Astrocyte (in vitro differentiated cells and primary cell): Measurements from ENCODE around the gene DAPL1. TPM values are rescaled to one million over a fixed set of nuclear protein-coding genes. Genes with fewer than 3 reads are reported as not detected.

Experiments
- DNase-seq: peaks from one replicate; pipeline ENCODE4 v3.0.0-alpha.2; 2010; ENCODE audit warnings: low read depth
- FAIRE-seq: peaks from 2 replicates; lab custom pipeline; 2011; peaks lifted over from hg19 to GRCh38; lab: Jason Lieb, UNC
- H2AFZ ChIP-seq: 2 replicates; pipeline ENCODE4 v1.6.0; 2012; ENCODE audit warnings: low read depth, low read length, inconsistent platforms
- H3K27ac ChIP-seq: 2 replicates; pipeline ENCODE4 v1.5.1; 2011; ENCODE audit warnings: low read depth, low read length, inconsistent platforms
- H3K27me3 ChIP-seq: 2 replicates; pipeline ENCODE4 v1.6.0; 2011; ENCODE audit warnings: low read length, inconsistent platforms; ENCODE audit not compliant: insufficient read depth
- H3K36me3 ChIP-seq: 2 replicates; pipeline ENCODE4 v1.5.1; 2011; ENCODE audit warnings: low read length, inconsistent platforms; ENCODE audit not compliant: insufficient read depth
- H3K4me1 ChIP-seq: 2 replicates; pipeline ENCODE4 v1.5.1; 2011; ENCODE audit warnings: low read length, inconsistent platforms; ENCODE audit not compliant: insufficient read depth
- H3K4me2 ChIP-seq: 2 replicates; pipeline ENCODE4 v1.6.0; 2012; ENCODE audit warnings: low read length, inconsistent platforms
- H3K4me3 ChIP-seq: 2 replicates; pipeline ENCODE4 v1.5.1; 2011; ENCODE audit warnings: low read depth, mild to moderate bottlenecking, low read length, inconsistent platforms; ENCODE audit not compliant: insufficient read depth
- H3K79me2 ChIP-seq: 2 replicates; pipeline ENCODE4 v1.6.0; 2012; ENCODE audit warnings: mild to moderate bottlenecking, low read length, inconsistent platforms; ENCODE audit not compliant: insufficient read depth
- H3K9ac ChIP-seq: 2 replicates; pipeline ENCODE4 v1.6.0; 2012; ENCODE audit warnings: mild to moderate bottlenecking, low read length, inconsistent platforms
- H3K9me3 ChIP-seq: 2 replicates; pipeline ENCODE4 v1.5.1; 2012; ENCODE audit warnings: low read depth, mild to moderate bottlenecking, low read length, inconsistent platforms; ENCODE audit not compliant: insufficient read depth
- H4K20me1 ChIP-seq: 2 replicates; pipeline ENCODE4 v1.6.0; 2012; ENCODE audit warnings: low read length, inconsistent platforms; ENCODE audit not compliant: insufficient read depth
- H3K27ac Mint-ChIP-seq: one replicate; pipeline ENCODE4 v1.8.0; 2021; ENCODE audit warnings: mild to moderate bottlenecking, mixed read lengths; ENCODE audit not compliant: unreplicated experiment
- H3K27me3 Mint-ChIP-seq: one replicate; pipeline ENCODE4 v1.8.0; 2021; ENCODE audit warnings: low read depth, mixed read lengths; ENCODE audit not compliant: unreplicated experiment
- H3K36me3 Mint-ChIP-seq: one replicate; pipeline ENCODE4 v1.8.0; 2021; ENCODE audit warnings: low read depth, mixed read lengths; ENCODE audit not compliant: unreplicated experiment
- H3K4me1 Mint-ChIP-seq: one replicate; pipeline ENCODE4 v1.8.0; 2021; ENCODE audit warnings: low read depth, mixed read lengths; ENCODE audit not compliant: unreplicated experiment
- H3K4me3 Mint-ChIP-seq: one replicate; pipeline ENCODE4 v1.8.0; 2021; ENCODE audit warnings: mild to moderate bottlenecking, moderate library complexity, mixed read lengths; ENCODE audit not compliant: unreplicated experiment
- H3K9me3 Mint-ChIP-seq: one replicate; pipeline ENCODE4 v1.8.0; 2021; ENCODE audit warnings: mild to moderate bottlenecking, mixed read lengths; ENCODE audit not compliant: unreplicated experiment
- CTCF ChIP-seq: IDR thresholded peaks from 2 replicates; pipeline ENCODE4 v1.5.1; 2011; ENCODE audit warnings: low read depth, mild to moderate bottlenecking, inconsistent platforms, low read length, moderate library complexity; ENCODE audit not compliant: insufficient read depth
- EZH2 ChIP-seq: IDR thresholded peaks from 2 replicates; pipeline ENCODE4 v1.6.1; 2012; ENCODE audit warnings: mild to moderate bottlenecking, low read length, inconsistent platforms; ENCODE audit not compliant: insufficient read depth
- total RNA-seq: library from RNA; stranded (reverse); gene quantifications from 2 replicates; pipeline ENCODE4 v1.2.1, GENCODE V29; 2021

Gene DAPL1
- total RNA-seq, 1 donor from 2014 or later: not detected

- no peak overlapping the region for H3K4me3 Mint-ChIP-seq
- H2AFZ ChIP-seq: no peak overlapping the region
- FAIRE-seq: no peak
- H3K4me1 Mint-ChIP-seq: peaks cover 10% of the 10 kb centered on the region
- peaks cover 11% of the 10 kb centered on the region for H3K4me1 ChIP-seq
- no peak for DNase-seq
- peak overlapping the region; percentile 24 for H3K4me2 ChIP-seq
- H3K4me3 ChIP-seq: no peak overlapping the region
- H3K9ac ChIP-seq: no peak overlapping the region
- H4K20me1 ChIP-seq: no peaks in the 10 kb centered on the region
- H3K9me3 ChIP-seq: no peaks in the 10 kb centered on the region
- no peak overlapping the region for H3K27ac Mint-ChIP-seq
- TF ChIP-seq EZH2: no peak
- no peak for TF ChIP-seq CTCF
- no peaks in the 10 kb centered on the region for H3K79me2 ChIP-seq
- H3K36me3 Mint-ChIP-seq: no peaks in the 10 kb centered on the region
- no peaks in the 10 kb centered on the region for H3K27me3 ChIP-seq
- no peaks in the 10 kb centered on the region for H3K36me3 ChIP-seq
- no peak overlapping the region for H3K27ac ChIP-seq
- H3K9me3 Mint-ChIP-seq: peaks cover 3% of the 10 kb centered on the region
- no peaks in the 10 kb centered on the region for H3K27me3 Mint-ChIP-seq
These were observed 34.0 kb downstream of the DAPL1 start for GRCh38 chr2:158829167-158829566.

GRCh38 chr2:158830201-158830600 is 35.1 kb downstream of the DAPL1 start:
- Histone ChIP-seq H3K27ac (no peak overlapping the region), H3K4me1 (peaks cover 11% of the 10 kb centered on the region), H2AFZ (no peak overlapping the region), H3K79me2 (no peaks in the 10 kb centered on the region), H4K20me1 (no peaks in the 10 kb centered on the region), H3K9ac (no peak overlapping the region), H3K4me3 (no peak overlapping the region), H3K9me3 (no peaks in the 10 kb centered on the region), H3K4me2 (no peak overlapping the region), H3K27me3 (no peaks in the 10 kb centered on the region), H3K36me3 (no peaks in the 10 kb centered on the region)
- H3K9me3 Mint-ChIP-seq: peaks cover 3% of the 10 kb centered on the region
- H3K27me3 Mint-ChIP-seq: no peaks in the 10 kb centered on the region
- no peak overlapping the region for H3K4me3 Mint-ChIP-seq
- FAIRE-seq (no peak), DNase-seq (no peak)
- H3K4me1 Mint-ChIP-seq: peaks cover 10% of the 10 kb centered on the region
- H3K27ac Mint-ChIP-seq: no peak overlapping the region
- H3K36me3 Mint-ChIP-seq: no peaks in the 10 kb centered on the region
- TF ChIP-seq EZH2: no peak
- TF ChIP-seq CTCF: no peak

- H3K9me3 Mint-ChIP-seq: no peaks in the 10 kb centered on the region
- H3K4me2 ChIP-seq: no peak overlapping the region
- H3K27ac Mint-ChIP-seq: no peak overlapping the region
- H3K36me3 Mint-ChIP-seq: no peaks in the 10 kb centered on the region
- H3K9ac ChIP-seq: no peak overlapping the region
- no peaks in the 10 kb centered on the region for H3K4me1 ChIP-seq
- no peak overlapping the region for H3K4me3 ChIP-seq
- no peak overlapping the region for H2AFZ ChIP-seq
- no peak for FAIRE-seq
- H4K20me1 ChIP-seq: no peaks in the 10 kb centered on the region
- no peak overlapping the region for H3K4me3 Mint-ChIP-seq
- no peaks in the 10 kb centered on the region for H3K27me3 ChIP-seq
- TF ChIP-seq CTCF (no peak), EZH2 (no peak)
- DNase-seq: no peak
- no peaks in the 10 kb centered on the region for H3K27me3 Mint-ChIP-seq
- no peaks in the 10 kb centered on the region for H3K79me2 ChIP-seq
- no peak overlapping the region for H3K27ac ChIP-seq
- H3K36me3 ChIP-seq: no peaks in the 10 kb centered on the region
- peaks cover 2% of the 10 kb centered on the region for H3K4me1 Mint-ChIP-seq
- no peaks in the 10 kb centered on the region for H3K9me3 ChIP-seq
These were observed 40.3 kb downstream of the DAPL1 start for GRCh38 chr2:158835431-158835830.
